ENCODE measurements around the gene FUT8. TPM values are rescaled to one million over a fixed set of nuclear protein-coding genes. Genes with fewer than 3 reads are reported as not detected.
"Not testable (repeated sequence)": the region's sequence is repeated elsewhere in the genome, so short reads cannot be mapped to it uniquely, and the experiment has no call there.

Gene FUT8
- total and polyA plus RNA-seq, 9 donors = 9.2 to 21.1 (median 13.4) TPM

DNA sequence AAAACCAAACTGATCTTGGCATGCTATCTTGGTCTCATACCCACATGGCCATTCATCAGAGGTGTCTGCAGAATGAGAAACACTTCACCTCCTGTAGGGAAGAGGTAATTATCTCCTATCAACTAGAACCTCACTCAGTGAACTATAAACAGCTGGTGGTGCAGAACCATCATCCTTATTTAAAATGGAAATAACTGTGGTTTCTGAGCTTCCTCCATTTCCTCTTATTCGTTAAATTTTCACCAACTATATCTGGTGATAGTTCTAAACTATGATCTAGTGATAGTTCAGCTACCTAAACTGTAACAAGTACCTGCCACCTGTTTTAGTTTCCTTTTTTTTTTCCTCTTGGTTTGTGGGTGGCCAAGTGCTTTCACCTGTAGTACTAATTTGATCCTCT, 218.5 kb downstream of the FUT8 start:
- Histone ChIP-seq H3K36me3 (ENCODE audit: control insufficient read depth, insufficient read depth, low read length) (no peaks in the 10 kb centered on the region), H3K27me3 (ENCODE audit: control insufficient read depth, insufficient read depth, low read length) (no peaks in the 10 kb centered on the region), H3K9me3 (replicated peaks; ENCODE audit: control insufficient read depth, low read depth, low read length) (no peaks in the 10 kb centered on the region), H3K27ac (ENCODE audit: low read length) (no peak overlapping the region), H3K4me3 (ENCODE audit: low read length) (no peak overlapping the region), H3K4me1 (ENCODE audit: control insufficient read depth, insufficient read depth, low read length) (no peaks in the 10 kb centered on the region)
- no peak for DNase-seq
- no CpG with 5 or more reads among the region's 1 CpG for WGBS (ENCODE audit: insufficient coverage)

DNA sequence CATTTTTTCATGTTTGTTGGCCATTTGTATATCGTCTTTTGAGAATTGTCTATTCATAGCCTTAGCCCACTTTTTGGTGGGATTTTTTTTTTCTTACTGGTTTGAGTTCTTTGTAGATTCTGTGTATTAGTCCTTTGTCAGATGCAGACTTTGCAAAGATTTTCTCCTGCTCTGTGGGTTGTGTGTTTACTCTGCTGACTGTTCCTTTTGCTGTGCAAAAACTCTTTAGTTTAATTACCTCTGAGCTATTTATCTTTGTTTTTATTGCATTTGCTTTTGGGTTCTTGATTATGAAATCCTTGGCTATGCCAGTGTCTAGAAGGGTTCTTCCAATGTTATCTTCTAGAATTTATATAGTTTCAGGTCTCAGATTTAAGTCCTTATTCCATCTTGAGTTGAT, 220.0 kb downstream of the FUT8 start:
- WGBS (ENCODE audit: insufficient coverage) = no CpG with 5 or more reads among the region's 1 CpG
- no peaks in the 10 kb centered on the region for H3K27me3 ChIP-seq (ENCODE audit: control insufficient read depth, insufficient read depth, low read length)
- no peaks in the 10 kb centered on the region for H3K4me1 ChIP-seq (ENCODE audit: control insufficient read depth, insufficient read depth, low read length)
- H3K4me3 ChIP-seq (ENCODE audit: low read length) = no peak overlapping the region
- no peak for DNase-seq
- H3K27ac ChIP-seq (ENCODE audit: low read length) = no peak overlapping the region
- H3K9me3 ChIP-seq (replicated peaks; ENCODE audit: control insufficient read depth, low read depth, low read length) = no peaks in the 10 kb centered on the region
- no peaks in the 10 kb centered on the region for H3K36me3 ChIP-seq (ENCODE audit: control insufficient read depth, insufficient read depth, low read length)

DNA sequence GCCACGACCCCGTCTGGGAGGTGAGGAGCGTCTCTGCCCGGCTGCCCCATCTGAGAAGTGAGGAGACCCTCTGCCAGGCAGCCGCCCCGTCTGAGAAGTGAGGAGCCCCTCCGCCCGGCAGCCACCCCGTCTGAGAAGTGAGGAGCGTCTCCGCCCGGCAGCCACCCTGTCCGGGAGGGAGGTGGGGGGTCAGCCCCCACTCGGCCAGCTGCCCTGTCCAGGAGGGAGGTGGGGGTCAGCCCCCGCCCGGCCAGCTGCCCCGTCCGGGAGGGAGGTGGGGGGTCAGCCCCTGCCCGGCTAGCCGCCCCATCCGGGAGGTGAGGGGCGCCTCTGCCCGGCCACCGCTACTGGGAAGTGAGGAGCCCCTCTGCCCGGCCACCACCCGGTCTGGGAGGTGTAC, 221.1 kb downstream of the FUT8 start:
- not testable (repeated sequence) for H3K36me3 ChIP-seq (ENCODE audit: control insufficient read depth, insufficient read depth, low read length); H3K9me3 ChIP-seq (replicated peaks; ENCODE audit: control insufficient read depth, low read depth, low read length); H3K4me1 ChIP-seq (ENCODE audit: control insufficient read depth, insufficient read depth, low read length); DNase-seq; H3K27me3 ChIP-seq (ENCODE audit: control insufficient read depth, insufficient read depth, low read length); H3K4me3 ChIP-seq (ENCODE audit: low read length); H3K27ac ChIP-seq (ENCODE audit: low read length)
- 100% methylated on average over 3 of the region's 26 CpGs for WGBS (ENCODE audit: insufficient coverage)

DNA sequence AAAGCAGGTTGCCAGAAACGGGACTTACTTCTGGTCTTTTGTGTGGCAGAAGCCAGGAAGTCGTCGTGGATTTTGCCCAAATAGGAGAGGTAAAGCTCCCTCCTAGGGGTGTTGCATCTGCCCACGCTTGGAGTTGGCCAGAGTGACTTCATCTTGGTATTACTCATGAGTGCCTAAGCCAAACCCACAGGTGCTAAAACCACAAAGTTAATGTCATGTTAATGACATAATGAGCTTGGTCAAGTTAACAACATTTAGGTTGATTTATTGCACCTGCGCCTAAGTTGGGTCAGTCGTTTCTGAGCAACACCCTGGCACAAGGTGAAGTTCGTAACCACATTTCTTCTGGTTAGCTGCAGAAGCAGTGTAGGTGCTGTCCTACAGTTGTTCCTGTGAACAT, 225.2 kb downstream of the FUT8 start:
- 92% methylated on average over 2 of the region's 7 CpGs for WGBS (ENCODE audit: insufficient coverage)

DNA sequence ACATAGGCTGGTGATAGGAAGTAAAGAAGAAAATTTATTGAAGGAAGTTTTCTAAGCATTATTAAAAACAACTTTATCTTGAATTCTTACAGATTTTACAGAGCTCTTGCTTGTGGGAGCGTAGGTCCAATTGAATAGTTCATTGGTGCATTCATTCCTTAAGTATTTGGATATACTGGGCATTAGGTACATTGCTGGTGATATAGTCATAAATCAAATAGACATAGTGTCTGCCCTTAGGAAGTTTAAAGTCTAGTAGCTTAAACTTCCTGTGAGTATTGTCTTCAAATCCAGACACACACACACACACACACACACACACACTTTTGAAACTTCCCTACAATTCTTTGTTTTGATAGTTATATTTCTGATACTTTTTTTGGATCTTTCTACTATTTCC, 226.7 kb downstream of the FUT8 start:
- no peaks in the 10 kb centered on the region for H3K36me3 ChIP-seq (ENCODE audit: control insufficient read depth, insufficient read depth, low read length)
- H3K27ac ChIP-seq (ENCODE audit: low read length) = no peak overlapping the region
- WGBS (ENCODE audit: insufficient coverage) = no CpG with 5 or more reads among the region's 1 CpG

More for the DNA sequence above, 225.2 kb downstream of the FUT8 start:
- no peak for DNase-seq
- Histone ChIP-seq H3K4me3 (ENCODE audit: low read length) (no peak overlapping the region), H3K4me1 (ENCODE audit: control insufficient read depth, insufficient read depth, low read length) (no peaks in the 10 kb centered on the region), H3K27ac (ENCODE audit: low read length) (no peak overlapping the region), H3K36me3 (ENCODE audit: control insufficient read depth, insufficient read depth, low read length) (no peaks in the 10 kb centered on the region), H3K27me3 (ENCODE audit: control insufficient read depth, insufficient read depth, low read length) (no peaks in the 10 kb centered on the region), H3K9me3 (replicated peaks; ENCODE audit: control insufficient read depth, low read depth, low read length) (no peaks in the 10 kb centered on the region)

DNA sequence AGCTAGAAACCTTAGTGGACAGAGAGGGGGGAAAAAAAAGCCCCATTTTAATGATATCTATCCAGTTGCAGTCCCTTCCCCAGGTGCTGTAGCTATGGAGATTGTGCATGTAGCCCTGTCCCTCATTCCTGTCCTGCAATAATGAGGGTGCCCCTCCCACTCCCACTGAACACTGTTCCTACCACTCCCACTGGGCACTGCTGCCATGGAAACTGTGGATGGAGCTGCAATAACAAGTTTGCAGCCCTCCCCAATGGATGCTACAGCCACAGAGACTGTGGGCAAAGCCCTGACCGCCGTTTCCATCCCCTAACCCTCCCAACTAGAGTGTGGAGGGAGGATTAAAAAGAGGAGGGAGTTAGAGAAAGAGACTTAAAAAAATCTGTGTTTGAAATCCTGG, 238.3 kb downstream of the FUT8 start:
- Histone ChIP-seq H3K27ac (ENCODE audit: low read length) (no peak overlapping the region), H3K36me3 (ENCODE audit: control insufficient read depth, insufficient read depth, low read length) (no peaks in the 10 kb centered on the region), H3K4me3 (ENCODE audit: low read length) (no peak overlapping the region), H3K4me1 (ENCODE audit: control insufficient read depth, insufficient read depth, low read length) (no peaks in the 10 kb centered on the region), H3K27me3 (ENCODE audit: control insufficient read depth, insufficient read depth, low read length) (no peaks in the 10 kb centered on the region), H3K9me3 (replicated peaks; ENCODE audit: control insufficient read depth, low read depth, low read length) (no peaks in the 10 kb centered on the region)
- no peak for DNase-seq
- WGBS (ENCODE audit: insufficient coverage) = no CpG with 5 or more reads among the region's 2 CpGs

More for the DNA sequence above, 226.7 kb downstream of the FUT8 start:
- DNase-seq = no peak
- Histone ChIP-seq H3K27me3 (ENCODE audit: control insufficient read depth, insufficient read depth, low read length) (no peaks in the 10 kb centered on the region), H3K4me3 (ENCODE audit: low read length) (no peak overlapping the region), H3K9me3 (replicated peaks; ENCODE audit: control insufficient read depth, low read depth, low read length) (no peaks in the 10 kb centered on the region), H3K4me1 (ENCODE audit: control insufficient read depth, insufficient read depth, low read length) (no peaks in the 10 kb centered on the region)

DNA sequence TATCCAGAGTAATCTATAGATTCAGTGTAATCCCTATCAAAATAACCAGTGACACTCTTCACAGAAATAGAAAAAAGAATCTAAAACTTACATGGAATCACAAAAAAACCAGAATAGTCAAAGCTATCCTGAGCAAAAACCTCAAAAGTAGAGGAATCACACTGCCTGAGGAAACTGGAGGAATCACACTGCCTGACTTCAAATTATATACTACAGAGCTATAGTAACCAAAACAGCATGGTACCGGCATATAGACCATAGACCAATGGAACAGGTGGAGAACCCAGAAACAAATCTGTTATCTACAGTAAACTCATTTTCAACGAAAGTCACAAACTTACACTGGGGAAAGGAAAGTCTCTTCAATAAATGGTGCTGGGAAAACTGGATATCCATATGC, 244.0 kb downstream of the FUT8 start:
- Histone ChIP-seq H3K36me3 (ENCODE audit: control insufficient read depth, insufficient read depth, low read length) (no peaks in the 10 kb centered on the region), H3K27ac (ENCODE audit: low read length) (no peak overlapping the region), H3K4me3 (ENCODE audit: low read length) (no peak overlapping the region), H3K9me3 (replicated peaks; ENCODE audit: control insufficient read depth, low read depth, low read length) (no peaks in the 10 kb centered on the region), H3K4me1 (ENCODE audit: control insufficient read depth, insufficient read depth, low read length) (no peaks in the 10 kb centered on the region), H3K27me3 (ENCODE audit: control insufficient read depth, insufficient read depth, low read length) (no peaks in the 10 kb centered on the region)
- no peak for DNase-seq
- no CpG with 5 or more reads among the region's 2 CpGs for WGBS (ENCODE audit: insufficient coverage)

DNA sequence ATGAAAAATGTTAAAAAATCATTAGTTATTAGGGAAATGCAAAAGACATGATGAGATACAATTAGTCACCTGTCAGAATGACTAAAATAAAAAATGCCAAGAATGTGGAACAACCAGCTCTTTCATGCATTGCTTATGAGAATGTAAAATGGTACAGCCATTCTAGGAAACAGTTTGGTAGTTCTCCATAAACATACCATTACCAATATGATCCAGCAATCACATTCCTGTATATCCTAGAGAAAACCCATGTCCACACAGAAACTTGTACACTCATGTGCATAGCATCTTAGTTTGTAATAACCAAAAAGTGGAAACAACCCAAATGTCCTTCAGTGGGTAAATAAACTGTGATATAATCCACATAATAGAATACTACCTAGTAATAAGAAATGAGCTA, 245.7 kb downstream of the FUT8 start:
- DNase-seq = no peak
- H3K27me3 ChIP-seq (ENCODE audit: control insufficient read depth, insufficient read depth, low read length) = no peaks in the 10 kb centered on the region

DNA sequence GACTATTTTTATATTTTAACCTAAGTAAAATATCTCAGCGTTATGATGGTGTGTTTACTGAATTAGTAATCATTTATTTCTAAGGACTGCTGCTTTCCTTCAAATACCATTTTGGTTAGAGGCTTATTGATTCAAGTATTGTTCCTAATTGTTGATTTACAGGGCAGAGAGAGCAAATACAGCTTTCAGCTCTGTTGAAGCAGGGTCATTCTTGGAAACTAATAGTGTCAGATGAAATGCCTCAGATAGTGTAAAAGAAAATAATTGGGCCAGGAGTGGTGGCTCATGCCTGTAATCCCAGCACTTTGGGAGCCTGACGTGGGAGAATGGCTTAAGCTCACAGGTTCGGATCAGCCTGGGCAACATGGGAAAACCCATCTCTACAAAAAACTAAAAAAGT, 249.3 kb downstream of the FUT8 start:
- no peak for DNase-seq
- Histone ChIP-seq H3K27me3 (ENCODE audit: control insufficient read depth, insufficient read depth, low read length) (no peaks in the 10 kb centered on the region), H3K9me3 (replicated peaks; ENCODE audit: control insufficient read depth, low read depth, low read length) (no peaks in the 10 kb centered on the region), H3K4me3 (ENCODE audit: low read length) (no peak overlapping the region), H3K36me3 (ENCODE audit: control insufficient read depth, insufficient read depth, low read length) (no peaks in the 10 kb centered on the region), H3K27ac (ENCODE audit: low read length) (no peak overlapping the region), H3K4me1 (ENCODE audit: control insufficient read depth, insufficient read depth, low read length) (no peaks in the 10 kb centered on the region)
- WGBS (ENCODE audit: insufficient coverage) = no CpG with 5 or more reads among the region's 3 CpGs

More for the DNA sequence above, 245.7 kb downstream of the FUT8 start:
- Histone ChIP-seq H3K4me3 (ENCODE audit: low read length) (no peak overlapping the region), H3K36me3 (ENCODE audit: control insufficient read depth, insufficient read depth, low read length) (no peaks in the 10 kb centered on the region), H3K27ac (ENCODE audit: low read length) (no peak overlapping the region), H3K9me3 (replicated peaks; ENCODE audit: control insufficient read depth, low read depth, low read length) (no peaks in the 10 kb centered on the region), H3K4me1 (ENCODE audit: control insufficient read depth, insufficient read depth, low read length) (no peaks in the 10 kb centered on the region)

DNA sequence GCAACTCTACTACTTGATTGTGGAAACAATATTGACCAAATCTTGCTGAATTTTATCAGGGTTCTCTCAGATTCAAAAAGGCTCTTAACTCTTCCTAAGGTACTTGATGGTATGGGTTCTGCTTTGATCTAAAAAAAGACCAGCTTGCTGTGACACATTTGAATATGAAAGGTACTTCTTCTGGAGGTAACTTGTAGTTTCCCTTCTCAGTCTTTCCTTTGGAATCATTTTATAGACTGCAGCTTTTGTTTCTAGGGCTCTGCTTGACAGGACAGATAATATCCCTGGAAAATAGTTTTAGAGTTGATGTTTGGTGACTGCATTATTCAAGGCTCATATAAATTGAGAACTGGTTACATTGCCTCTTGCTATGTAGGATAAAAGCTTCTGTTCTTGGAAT, 251.9 kb downstream of the FUT8 start:
- no peak overlapping the region for H3K4me3 ChIP-seq (ENCODE audit: low read length)
- no peaks in the 10 kb centered on the region for H3K4me1 ChIP-seq (ENCODE audit: control insufficient read depth, insufficient read depth, low read length)
- no peaks in the 10 kb centered on the region for H3K36me3 ChIP-seq (ENCODE audit: control insufficient read depth, insufficient read depth, low read length)
- DNase-seq = no peak
- no peaks in the 10 kb centered on the region for H3K27me3 ChIP-seq (ENCODE audit: control insufficient read depth, insufficient read depth, low read length)
- H3K9me3 ChIP-seq (replicated peaks; ENCODE audit: control insufficient read depth, low read depth, low read length) = no peaks in the 10 kb centered on the region
- no peak overlapping the region for H3K27ac ChIP-seq (ENCODE audit: low read length)

DNA sequence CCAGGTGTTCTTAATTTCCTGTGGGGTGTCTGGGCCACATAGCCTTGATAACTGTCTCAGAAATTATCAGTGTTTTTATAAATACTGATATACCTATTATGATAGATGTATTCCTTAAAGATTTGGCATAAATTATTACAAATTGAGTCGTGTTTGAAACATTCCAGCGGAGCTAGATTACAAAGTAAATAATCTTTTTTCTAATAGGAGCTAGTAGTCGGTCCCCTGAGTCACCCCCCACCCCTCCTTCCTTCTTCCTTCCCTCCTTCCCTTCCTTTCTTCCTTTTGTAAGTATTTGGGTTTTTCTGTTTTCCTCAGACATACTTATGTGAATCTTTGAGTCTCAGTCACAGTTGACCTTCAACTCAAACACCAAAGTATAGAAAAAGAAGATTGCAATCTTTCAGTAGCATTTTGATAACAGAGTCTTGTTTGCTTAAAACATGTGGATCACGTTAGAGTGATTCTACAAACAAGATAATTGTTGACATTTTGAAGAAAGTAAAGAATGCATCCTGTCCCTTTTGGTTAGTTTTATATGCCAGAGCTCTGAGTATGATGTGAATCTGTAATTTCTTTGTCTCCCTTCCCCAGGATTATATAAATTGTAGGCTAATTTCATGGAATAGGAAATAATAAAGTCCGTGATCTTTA, 264.0 kb downstream of the FUT8 start:
- WGBS (ENCODE audit: insufficient coverage) = no CpG with 5 or more reads among the region's 5 CpGs
- H3K9me3 ChIP-seq (replicated peaks; ENCODE audit: control insufficient read depth, low read depth, low read length) = no peaks in the 10 kb centered on the region
- no peaks in the 10 kb centered on the region for H3K36me3 ChIP-seq (ENCODE audit: control insufficient read depth, insufficient read depth, low read length)
- no peak overlapping the region for H3K27ac ChIP-seq (ENCODE audit: low read length)
- DNase-seq = no peak
- no peaks in the 10 kb centered on the region for H3K4me1 ChIP-seq (ENCODE audit: control insufficient read depth, insufficient read depth, low read length)
- H3K4me3 ChIP-seq (ENCODE audit: low read length) = no peak overlapping the region
- H3K27me3 ChIP-seq (ENCODE audit: control insufficient read depth, insufficient read depth, low read length) = no peaks in the 10 kb centered on the region

Data from muscle of leg (tissue), 11 donors.